HepG2 (cell line): ENCODE data around the gene ASIC3. TPM values are rescaled to one million over a fixed set of nuclear protein-coding genes. Genes with fewer than 3 reads are reported as not detected.
A peak's percentile ranks its signal among the peaks of the same experiment; 100 is the strongest.

Experiments
- ATAC-seq: fragments of 200-7000 bp; cut with Tn5 transposase; 3 replicates; pipeline ENCODE4 v1.9.1; 2020; ENCODE audit warnings: mild to moderate bottlenecking, moderate library complexity
- BruUV-seq: library from RNA; stranded (reverse); fragments of 400-500 nt; replicated peaks from 2 replicates; lab custom pipeline; 2021; lab: Mats Ljungman, UMichigan
- CTCF ChIA-PET: fragments of 300-600 bp; formaldehyde crosslinking; extraction: SDS; loops from one replicate; lab custom pipeline; 2021; ENCODE audit warnings: low total read pairs, inconsistent platforms, low intra/inter-chr PET ratio; lab: Yijun Ruan, JAX
- POLR2A ChIA-PET: fragments of 350-600 bp; sonication (Branson Sonifier 250); formaldehyde crosslinking; loops from one replicate; lab custom pipeline; 2020; ENCODE audit warnings: antibody characterized with exemption, inconsistent platforms; lab: Yijun Ruan, JAX
- DNase-seq: peaks from one replicate; pipeline ENCODE4 v3.0.0-alpha.2; 2015; ENCODE audit warnings: low spot score
- FAIRE-seq: peaks from 3 replicates; lab custom pipeline; 2011; peaks lifted over from hg19 to GRCh38; lab: Jason Lieb, UNC
- H2AFZ ChIP-seq: one replicate; pipeline ENCODE4 v1.6.1; 2011; ENCODE audit warnings: low read length, inconsistent platforms
- H3K27ac ChIP-seq: fragments of 300-600 bp; 3 replicates; pipeline ENCODE4 v1.8.0; 2011; ENCODE audit warnings: mixed run types, mild to moderate bottlenecking, mixed read lengths, low read length, inconsistent platforms; ENCODE audit not compliant: insufficient read depth; ENCODE audit errors: extremely low read length
- H3K27me3 ChIP-seq, 2 experiments: fragments of 200-600 bp in 1 of 2; 2 replicates in 1 of 2; 3 replicates in 1 of 2; pipeline versions ENCODE4 v1.6.0 to v1.8.0; 2011; ENCODE audit warnings: low read length in 2 of 2, mild to moderate bottlenecking in 2 of 2, moderate library complexity in 2 of 2, inconsistent platforms in 1 of 2; ENCODE audit not compliant: insufficient read depth in 2 of 2, control insufficient read depth in 1 of 2
- H3K36me3 ChIP-seq, 2 experiments: fragments of 200-600 bp in 1 of 2; replicated peaks in 1 of 2; 2 replicates in 1 of 2; 3 replicates in 1 of 2; pipeline versions ENCODE4 v1.5.1 to v1.8.0; 2011; ENCODE audit warnings: low read length in 2 of 2, inconsistent platforms in 1 of 2; ENCODE audit not compliant: insufficient read depth in 2 of 2, control insufficient read depth in 1 of 2
- H3K4me1 ChIP-seq: 2 replicates; pipeline ENCODE4 v1.5.1; 2012; ENCODE audit warnings: low read length, inconsistent platforms; ENCODE audit not compliant: insufficient read depth
- H3K4me2 ChIP-seq: 2 replicates; pipeline ENCODE4 v1.6.0; 2011; ENCODE audit warnings: low read depth, low read length, inconsistent platforms
- H3K4me3 ChIP-seq, 3 experiments: fragments of 200-600 bp in 1 of 3; sonication (generic), shearing (Covaris generic) in 1 of 3; replicated peaks in 1 of 3; 2 replicates each; pipeline ENCODE4 v1.5.1; 2011 to 2016; ENCODE audit warnings: low read length in 3 of 3, inconsistent platforms in 2 of 3, low read depth in 2 of 3, mild to moderate bottlenecking in 2 of 3, control low read depth in 1 of 3, mixed read lengths in 1 of 3; ENCODE audit not compliant: insufficient read depth in 1 of 3
- H3K79me2 ChIP-seq: one replicate; pipeline ENCODE4 v1.6.1; 2011; ENCODE audit warnings: low read length, inconsistent platforms; ENCODE audit not compliant: insufficient read depth
- H3K9ac ChIP-seq: 2 replicates; pipeline ENCODE4 v1.6.0; 2011; ENCODE audit warnings: mild to moderate bottlenecking, low read depth, low read length, inconsistent platforms; ENCODE audit not compliant: insufficient read depth
- H3K9me3 ChIP-seq: 2 replicates; pipeline ENCODE4 v1.5.1; 2012; ENCODE audit warnings: mild to moderate bottlenecking, low read length
- H4K20me1 ChIP-seq: 2 replicates; pipeline ENCODE4 v1.6.0; 2011; ENCODE audit warnings: inconsistent platforms, mild to moderate bottlenecking, low read length, moderate library complexity; ENCODE audit not compliant: insufficient read depth
- KMT2A ChIP-seq: sonication (generic); formaldehyde crosslinking; IDR thresholded peaks from 2 replicates; pipeline ENCODE4 v1.4.0; 2020; ENCODE audit warnings: missing genetic modification reagents
- NFE2L1 ChIP-seq: sonication (generic); formaldehyde crosslinking; IDR thresholded peaks from 2 replicates; pipeline ENCODE4 v1.4.0; 2020; ENCODE audit warnings: missing genetic modification reagents, mild to moderate bottlenecking, borderline replicate concordance
- RERE ChIP-seq: IDR thresholded peaks from 2 replicates; pipeline ENCODE4 v1.6.1; 2016; ENCODE audit warnings: low read depth, missing genetic modification reagents, missing compliant biosample characterization
- TAF1 ChIP-seq: sonication (generic); formaldehyde crosslinking; IDR thresholded peaks from 2 replicates; pipeline ENCODE4 v1.4.0; 2020; ENCODE audit warnings: missing genetic modification reagents
- ZBTB25 ChIP-seq: IDR thresholded peaks from 2 replicates; pipeline ENCODE4 v1.6.1; 2018; ENCODE audit warnings: missing genetic modification reagents
- ZFX ChIP-seq: sonication (generic); formaldehyde crosslinking; IDR thresholded peaks from 2 replicates; pipeline ENCODE4 v1.4.0; 2020; ENCODE audit warnings: mild to moderate bottlenecking, low read depth, missing genetic modification reagents, moderate library complexity
- ZZZ3 ChIP-seq: sonication (generic); formaldehyde crosslinking; IDR thresholded peaks from 2 replicates; pipeline ENCODE4 v1.4.0; 2020; ENCODE audit warnings: missing genetic modification reagents, mild to moderate bottlenecking, borderline replicate concordance
- WGBS: methylation state at CpG from one replicate; pipeline ENCODE4 v1.1.6; 2017; ENCODE audit warnings: low lambda C conversion rate; 5-methylcytosine and 5-hydroxymethylcytosine counted together
- in situ Hi-C: cut with HindIII; loops from 2 replicates; pipeline ENCODE4 v1.10.0; 2017; ENCODE audit warnings: low pct_unique_long_range_greater_than_20kb; ENCODE audit not compliant: extremely low pct_ligation_motif_present
- intact Hi-C: fragments of 100-400 bp; cut with micrococcal nuclease; formaldehyde crosslinking; loops from one replicate; pipeline ENCODE4 v1.10.0; 2022; ENCODE audit not compliant: unreplicated experiment
- polyA plus RNA-seq, 8 experiments: library from polyadenylated mRNA; depleted of rRNA in 3 of 8; stranded (reverse) in 7 of 8; unstranded in 1 of 8; fragments of >200 nt; fragmentation: Illumina TruSeq in 4 of 8; extraction: Trizol in 4 of 8; gene quantifications; 2 replicates each; pipeline versions ENCODE4 v1.2.1 to v1.2.3, GENCODE V29; 2011 to 2016; ENCODE audit warnings: low read depth in 4 of 8, missing spikeins in 1 of 8, mixed read lengths in 1 of 8; ENCODE audit not compliant: insufficient read depth in 1 of 8
- total RNA-seq, 5 experiments: library from RNA; depleted of rRNA; stranded (reverse); fragments of >200 nt; fragmentation: Illumina TruSeq; extraction: Trizol; gene quantifications; 2 replicates each; pipeline ENCODE4 v1.2.3, GENCODE V29; 2016; ENCODE audit warnings: low read depth in 1 of 5

Gene ASIC3
- total and polyA plus RNA-seq, 2 of the 13 experiments (the other 11 are each of a cell fraction or from before 2014, with no cell fraction given), result 0.51 TPM; not detected in 1

GRCh38 chr7:151007469-151007898 is 40.8 kb upstream of the ASIC3 start:
- peak overlapping the region in 2 of 3 experiments; percentile 22 to 48; a peak in 1 of 6 replicates for H3K4me3 ChIP-seq
- H3K9ac ChIP-seq, result no peak overlapping the region
- H3K27me3 ChIP-seq, result peaks cover 0 to 2% of the 10 kb centered on the region in 2 experiments; a peak in 2 of 5 replicates
- peak overlapping the region; percentile 98 for H3K4me2 ChIP-seq
- in situ Hi-C loops, result no loop called here
- H2AFZ ChIP-seq, result no peak overlapping the region
- WGBS, result 30% methylated on average over 7 of the region's 7 CpGs
- ChIA-PET CTCF (no interaction called here), POLR2A (interaction anchor here (4.2 kb wide), 1 partner anchor 55 kb away, joined by 29 read pairs; no protein-coding TSS in a partner anchor)
- DNase-seq, result no peak
- TF ChIP-seq ZFX (CRISPR knock-in tag), result peak; percentile 22; the same call in 1 of the 2 replicates
- no peak for TF ChIP-seq RERE (CRISPR knock-in tag)
- TF ChIP-seq NFE2L1 (CRISPR knock-in tag), result 0 out of 2 replicates have a peak, but pooled peaks have one; percentile 16
- TF ChIP-seq TAF1 (CRISPR knock-in tag), result peak; percentile 16; the same call in 1 of the 2 replicates
- TF ChIP-seq ZZZ3 (CRISPR knock-in tag), result no peak
- 0 out of 2 replicates have a peak, but pooled peaks have one; percentile 14 for TF ChIP-seq KMT2A (CRISPR knock-in tag)
- TF ChIP-seq ZBTB25 (CRISPR knock-in tag), result no peak
- peak; percentile 8; the same call in 2 of the 3 replicates for ATAC-seq
- no peaks in the 10 kb centered on the region for H4K20me1 ChIP-seq
- no peak for FAIRE-seq
- H3K4me1 ChIP-seq, result peaks cover 98% of the 10 kb centered on the region
- intact Hi-C loops, result no loop called here
- BruUV-seq, result no TSS peak
- no peaks in the 10 kb centered on the region for H3K9me3 ChIP-seq
- H3K27ac ChIP-seq, result no peak overlapping the region
- no peaks in the 10 kb centered on the region for H3K79me2 ChIP-seq
- H3K36me3 ChIP-seq, result no peaks in the 10 kb centered on the region
